HG02763 (cell line): ENCODE measurements around the gene PNMA5.
"Not testable (repeated sequence)": the region's sequence is repeated elsewhere in the genome, so short reads cannot be mapped to it uniquely, and the experiment has no call there.

ENCODE experiments used
- ATAC-seq: cut with Tn5 transposase; IDR thresholded peaks from one replicate; pipeline ENCODE4 v1.9.1; 2021; ENCODE audit warnings: mild to moderate bottlenecking, moderate library complexity; ENCODE audit not compliant: unreplicated experiment

The PNMA5 gene

DNA sequence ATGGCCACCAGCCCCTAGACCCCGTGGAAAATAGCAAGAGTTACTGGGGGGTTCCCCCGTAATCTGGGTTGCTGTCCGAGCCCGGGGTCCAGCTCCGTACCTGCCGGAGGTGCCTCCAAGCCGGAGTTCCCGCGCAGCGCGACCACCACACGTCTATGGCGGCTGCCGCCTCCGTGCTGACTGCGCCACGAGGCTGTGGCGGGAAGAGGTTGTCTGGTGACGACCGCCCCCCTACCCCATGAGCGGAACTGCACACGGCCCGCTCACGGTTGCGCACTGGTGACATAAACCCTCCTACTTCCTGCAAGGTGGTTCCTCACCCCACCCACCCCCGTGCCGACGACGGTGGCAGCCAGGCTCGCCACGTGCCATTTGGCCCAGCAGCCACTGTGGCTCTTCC lies at the start of gene PNMA5:
Gene PNMA5, minus strand, starts transcription at position 184 of the 400 bp plus-strand sequence. CDS start 2,518 bp downstream, outside the sequence.
- no peak for ATAC-seq

DNA sequence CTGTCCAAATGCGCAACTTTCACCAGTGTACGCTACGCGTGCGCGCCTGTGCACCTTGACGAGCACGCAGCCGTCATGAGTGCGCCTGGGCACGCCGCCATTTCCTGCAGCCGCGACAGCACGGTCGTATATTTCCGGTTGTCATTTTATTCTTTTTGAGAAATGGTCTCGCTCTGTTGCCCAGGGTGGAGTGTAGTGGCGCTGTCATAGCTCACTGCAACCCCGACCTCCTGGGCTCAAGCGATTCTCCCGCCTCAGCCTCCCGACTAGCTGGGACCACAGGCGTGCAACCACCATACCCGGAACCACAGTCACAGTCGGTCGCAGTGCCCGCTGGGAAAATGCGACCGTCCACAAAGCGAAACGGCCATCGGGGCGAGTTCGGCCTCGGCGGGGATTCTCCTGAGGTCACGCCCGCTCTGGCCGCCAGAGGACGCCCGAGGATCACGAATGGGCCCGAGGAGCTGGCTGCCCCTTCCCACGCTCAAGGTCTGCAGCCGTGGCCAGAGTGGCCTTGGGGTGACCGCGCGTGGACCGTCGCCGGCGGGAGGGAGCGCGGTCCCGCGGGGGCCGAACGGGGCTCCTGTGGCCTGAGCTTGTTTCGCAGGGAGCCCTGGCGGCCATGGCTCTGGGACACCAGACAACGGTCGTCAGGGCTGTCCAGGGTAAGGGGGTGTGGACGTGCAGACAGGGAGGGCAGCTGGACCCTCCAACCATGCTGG lies 38.6 kb upstream of the PNMA5 start:
- peak; percentile 59 for ATAC-seq

DNA sequence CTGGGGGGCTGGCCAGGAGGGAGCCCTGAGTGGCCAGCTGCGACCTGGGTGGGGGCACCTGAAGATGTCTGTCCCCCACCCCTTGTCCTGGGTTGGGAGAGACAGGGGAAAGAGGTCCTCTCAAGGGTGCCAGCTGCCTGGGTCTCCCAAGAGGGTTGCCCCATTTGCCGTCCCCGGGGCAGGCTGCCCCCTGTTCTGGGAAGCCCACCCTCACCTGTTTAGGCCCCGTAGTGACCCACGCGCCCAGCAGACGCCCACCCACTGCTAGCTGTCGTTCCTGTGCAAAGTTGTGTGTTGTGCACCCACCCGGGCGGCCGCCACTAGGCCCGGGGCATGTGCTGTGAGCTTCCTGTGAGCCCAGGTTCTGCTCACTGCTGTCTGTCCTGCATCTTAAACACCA lies 36.9 kb upstream of the PNMA5 start:
- no peak for ATAC-seq

DNA sequence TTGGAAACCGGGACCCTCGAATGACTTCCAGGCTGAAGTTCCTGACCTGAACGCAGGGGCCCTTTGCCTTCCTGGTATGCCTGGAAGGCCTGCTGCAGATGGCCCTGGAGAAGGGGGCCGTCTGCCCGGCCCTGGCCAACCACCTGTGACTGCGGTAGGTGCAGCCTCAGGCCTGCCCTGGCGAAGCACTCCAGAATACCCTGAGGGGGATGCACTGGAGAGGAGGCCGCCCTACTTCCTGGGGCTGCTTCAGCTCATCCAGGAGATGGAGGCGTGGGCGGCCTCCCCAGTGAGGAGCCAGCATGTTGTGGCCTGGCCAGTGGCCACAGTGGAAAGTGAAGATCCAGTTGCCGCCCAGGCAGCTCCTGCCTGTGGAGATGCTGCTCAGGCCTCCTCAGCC lies 36.0 kb upstream of the PNMA5 start:
- no peak for ATAC-seq

DNA sequence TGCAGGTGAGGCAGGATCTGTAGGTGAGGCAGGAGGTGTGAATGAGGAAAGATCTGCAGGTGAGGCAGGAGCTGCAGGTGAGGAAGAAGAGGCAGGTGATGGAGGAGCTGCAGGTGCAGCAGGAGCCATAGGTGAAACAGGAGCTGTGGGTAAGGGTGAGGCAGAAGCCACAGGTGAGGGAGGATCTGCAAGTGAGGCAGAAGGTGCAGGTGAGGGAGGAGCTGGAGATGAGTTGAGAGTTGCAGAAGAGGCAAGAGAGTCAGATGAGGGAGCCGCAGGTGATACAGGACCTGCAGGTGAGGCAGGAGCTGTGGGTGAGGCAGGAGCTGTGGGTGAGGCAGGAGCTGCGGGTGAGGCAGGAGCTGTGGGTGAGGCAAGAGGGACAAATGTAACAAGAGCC lies 35.2 kb upstream of the PNMA5 start:
- no peak for ATAC-seq

DNA sequence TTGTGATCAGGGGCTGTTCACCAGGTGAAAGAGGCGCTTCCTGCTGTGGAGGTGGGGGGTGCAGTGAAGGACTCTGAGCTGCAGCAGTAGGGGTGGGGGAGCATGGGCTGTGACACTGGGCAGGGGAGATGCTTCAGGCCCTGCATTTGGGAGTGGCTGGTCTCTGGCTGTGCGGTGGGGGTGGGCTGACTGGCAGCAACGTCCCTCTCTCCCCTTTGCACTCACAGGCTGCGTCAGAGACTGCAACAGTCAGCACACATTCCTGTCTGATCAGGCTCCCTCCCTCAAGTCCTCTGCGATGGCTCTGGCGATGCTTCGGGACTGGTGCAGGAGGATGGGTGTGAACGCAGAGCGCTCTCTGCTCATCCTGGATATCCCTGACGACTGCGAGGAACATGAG lies 34.6 kb upstream of the PNMA5 start:
- ATAC-seq = not testable (repeated sequence)

DNA sequence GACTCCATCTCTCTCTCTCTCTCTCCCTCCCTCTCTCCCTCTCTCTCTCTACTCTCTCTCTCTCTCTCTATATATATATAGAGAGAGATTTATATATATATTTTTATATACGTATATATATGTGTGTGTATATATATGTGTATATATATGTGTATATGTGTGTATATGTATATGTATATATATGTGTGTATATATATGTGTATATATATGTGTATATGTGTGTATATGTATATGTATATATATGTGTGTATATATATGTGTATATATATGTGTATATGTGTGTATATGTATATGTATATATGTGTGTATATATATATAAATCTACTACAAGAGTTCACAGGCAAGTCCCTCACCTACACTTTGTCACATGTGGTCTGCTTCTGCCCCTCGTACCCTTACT lies 32.6 kb upstream of the PNMA5 start:
- not testable (repeated sequence) for ATAC-seq

DNA sequence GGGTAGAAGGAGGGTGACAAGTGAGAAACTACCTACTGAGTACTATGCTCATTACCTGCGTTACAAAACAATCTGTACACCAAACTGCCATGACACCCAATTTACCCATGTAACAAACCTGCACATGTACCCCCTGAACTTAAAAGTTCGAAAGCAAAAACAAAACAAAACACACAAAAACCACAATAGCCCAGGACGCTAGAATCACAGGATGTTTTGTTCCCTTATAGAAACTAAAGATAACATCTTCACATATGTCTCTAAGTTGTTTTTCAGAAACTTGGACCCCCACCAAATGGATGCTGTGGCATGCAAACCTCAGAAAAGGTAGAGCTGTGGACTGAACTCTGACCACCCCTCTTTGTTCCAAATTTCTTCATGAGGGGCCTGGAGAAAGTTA lies 25.2 kb upstream of the PNMA5 start:
- ATAC-seq = no peak

DNA sequence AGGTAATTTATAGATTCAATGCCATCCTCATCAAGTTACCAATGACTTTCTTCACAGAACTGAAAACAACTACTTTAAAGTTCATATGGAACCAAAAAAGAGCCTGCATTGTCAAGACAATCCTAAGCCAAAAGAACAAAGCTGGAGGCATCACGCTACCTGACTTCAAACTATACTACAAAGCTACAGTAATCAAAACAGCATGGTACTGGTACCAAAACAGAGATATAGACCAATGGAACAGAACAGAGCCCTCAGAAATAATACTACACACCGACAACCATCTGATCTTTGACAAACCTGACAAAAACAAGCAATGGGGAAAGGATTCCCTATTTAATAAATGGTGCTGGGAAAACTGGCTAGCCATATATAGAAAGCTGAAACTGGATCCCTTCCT lies 23.3 kb upstream of the PNMA5 start:
- not testable (repeated sequence) for ATAC-seq

DNA sequence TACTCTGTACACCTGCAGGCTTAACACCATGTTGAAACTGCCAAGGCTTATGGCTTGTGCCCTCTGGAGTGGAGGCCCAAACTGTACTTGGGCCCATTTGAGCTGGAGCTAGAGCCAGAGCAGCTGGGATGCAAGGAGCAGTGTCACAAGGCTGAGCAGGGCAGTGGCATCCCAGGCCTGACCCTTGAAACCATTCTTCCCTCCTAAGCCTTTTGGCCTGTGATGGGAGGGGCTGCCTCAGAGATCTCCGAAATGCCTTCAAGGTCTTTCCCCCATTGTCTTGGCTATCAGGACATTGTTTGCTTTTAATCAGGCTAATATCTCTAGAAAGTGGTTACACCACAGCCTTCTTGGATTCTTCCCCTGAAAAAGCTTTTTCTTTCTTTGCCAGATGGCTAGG lies 10.9 kb upstream of the PNMA5 start:
- no peak for ATAC-seq

DNA sequence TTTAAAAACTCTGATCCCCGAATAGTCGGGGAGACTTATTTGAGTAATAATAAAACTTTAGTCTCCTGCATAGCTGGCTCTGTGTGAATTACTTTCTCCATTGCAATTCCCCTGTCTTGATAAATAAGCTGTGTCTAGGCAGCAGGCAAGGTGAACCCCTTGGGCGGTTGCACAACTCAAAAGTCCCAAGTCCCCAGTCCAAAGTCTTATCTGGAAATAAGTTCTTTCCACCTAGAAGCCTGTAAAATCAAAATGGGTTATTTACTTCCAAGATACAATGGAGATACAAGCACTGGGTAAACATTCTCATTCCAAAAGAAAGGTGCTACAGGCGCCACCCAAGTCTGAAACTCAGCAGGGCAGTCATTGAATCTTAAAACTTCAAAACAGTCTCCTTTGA lies 10.1 kb upstream of the PNMA5 start:
- ATAC-seq = no peak

DNA sequence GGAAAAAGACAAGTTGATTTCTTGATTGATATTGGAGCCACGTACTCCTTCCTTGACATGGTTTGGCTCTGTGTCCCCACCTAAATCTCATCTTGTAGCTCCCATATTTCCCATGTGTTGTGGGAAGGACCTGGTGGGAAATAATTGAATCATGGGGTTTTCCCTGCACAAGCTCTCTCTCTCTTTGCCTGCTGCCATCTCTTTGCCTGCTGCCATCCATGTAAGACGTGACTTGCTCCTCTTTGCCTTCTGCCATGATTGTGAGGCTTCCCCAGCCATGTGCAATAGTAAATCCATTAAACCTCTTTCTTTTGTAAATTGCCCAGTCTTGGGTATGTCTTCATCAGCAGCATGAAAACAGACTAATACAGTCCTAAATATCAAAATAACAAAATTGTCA lies 8.3 kb upstream of the PNMA5 start:
- not testable (repeated sequence) for ATAC-seq

DNA sequence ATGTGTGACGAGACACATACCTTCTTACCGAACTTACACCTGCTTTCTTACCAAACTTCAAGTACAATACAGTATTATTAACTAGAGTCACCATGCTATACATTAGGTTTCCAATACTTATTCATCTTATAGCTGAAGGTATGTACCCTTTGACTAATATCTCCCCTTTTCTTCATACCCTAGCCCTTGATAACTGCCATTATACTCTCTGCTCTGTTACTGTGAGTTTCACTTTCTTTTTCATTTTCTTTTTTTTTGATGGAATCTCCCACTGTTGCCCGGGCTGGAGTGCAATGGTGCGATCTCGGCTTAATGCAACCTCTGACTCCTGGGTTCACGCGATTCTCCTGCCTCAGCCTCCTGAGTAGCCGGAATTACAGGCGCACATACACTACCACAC lies 3.4 kb upstream of the PNMA5 start:
- ATAC-seq = no peak

DNA sequence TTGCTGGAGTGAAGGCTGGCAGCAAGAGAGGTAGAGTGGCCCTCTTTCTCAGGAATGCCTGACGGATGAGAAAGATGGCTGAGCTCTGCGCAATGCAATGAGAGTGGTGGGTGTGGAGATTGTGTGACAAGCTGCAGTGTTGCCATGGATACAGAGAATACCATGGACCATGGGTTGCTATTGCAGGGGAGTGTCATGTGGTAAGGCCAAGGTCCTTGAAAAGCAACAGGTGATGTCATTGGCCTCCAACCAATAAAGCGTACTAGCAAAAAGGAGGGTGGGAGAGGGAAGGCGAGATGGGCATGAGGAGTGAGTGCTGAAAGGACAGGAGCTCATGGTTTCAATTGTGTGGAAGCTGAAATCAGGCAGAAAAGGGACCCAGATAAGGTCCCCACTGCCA lies 1.8 kb downstream of the PNMA5 start:
- no peak for ATAC-seq

DNA sequence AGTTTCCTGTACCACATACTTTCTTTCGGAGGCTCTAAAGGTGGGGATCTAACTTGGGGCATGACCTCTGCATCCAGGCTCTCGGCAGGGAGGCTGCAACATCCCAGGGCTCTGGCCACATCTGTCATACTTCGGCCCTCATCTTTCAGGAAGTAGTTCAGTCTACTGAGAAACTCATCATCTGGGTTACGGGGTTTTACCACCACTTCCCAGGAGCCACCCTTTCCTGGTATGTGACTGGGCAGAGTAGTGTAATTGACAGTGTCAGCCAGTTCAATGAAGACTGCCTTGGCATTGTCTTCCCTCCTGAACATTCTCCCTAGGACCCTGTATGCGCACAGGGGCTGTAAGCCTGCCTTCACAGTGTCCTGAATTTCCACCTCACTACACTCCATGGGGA lies 2.8 kb downstream of the PNMA5 start:
- no peak for ATAC-seq

DNA sequence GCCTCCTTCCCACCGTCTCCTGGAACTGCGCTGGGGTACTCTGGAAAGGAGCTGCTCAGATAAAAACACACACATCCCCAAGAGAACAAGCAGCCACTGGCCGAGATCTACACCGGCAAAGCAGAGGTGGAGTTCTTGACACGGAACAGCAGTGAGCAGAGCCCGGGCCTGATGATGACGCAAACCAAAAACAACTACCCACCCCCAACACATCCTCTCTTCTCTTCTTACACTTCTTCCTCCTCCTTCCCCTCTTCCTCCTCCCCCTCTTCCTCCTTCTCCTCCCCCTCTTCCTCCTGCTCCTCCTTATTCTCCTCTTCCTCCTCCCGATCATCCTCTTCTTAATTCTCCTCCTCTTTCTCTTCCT lies 4.6 kb downstream of the PNMA5 start:
- ATAC-seq = no peak

DNA sequence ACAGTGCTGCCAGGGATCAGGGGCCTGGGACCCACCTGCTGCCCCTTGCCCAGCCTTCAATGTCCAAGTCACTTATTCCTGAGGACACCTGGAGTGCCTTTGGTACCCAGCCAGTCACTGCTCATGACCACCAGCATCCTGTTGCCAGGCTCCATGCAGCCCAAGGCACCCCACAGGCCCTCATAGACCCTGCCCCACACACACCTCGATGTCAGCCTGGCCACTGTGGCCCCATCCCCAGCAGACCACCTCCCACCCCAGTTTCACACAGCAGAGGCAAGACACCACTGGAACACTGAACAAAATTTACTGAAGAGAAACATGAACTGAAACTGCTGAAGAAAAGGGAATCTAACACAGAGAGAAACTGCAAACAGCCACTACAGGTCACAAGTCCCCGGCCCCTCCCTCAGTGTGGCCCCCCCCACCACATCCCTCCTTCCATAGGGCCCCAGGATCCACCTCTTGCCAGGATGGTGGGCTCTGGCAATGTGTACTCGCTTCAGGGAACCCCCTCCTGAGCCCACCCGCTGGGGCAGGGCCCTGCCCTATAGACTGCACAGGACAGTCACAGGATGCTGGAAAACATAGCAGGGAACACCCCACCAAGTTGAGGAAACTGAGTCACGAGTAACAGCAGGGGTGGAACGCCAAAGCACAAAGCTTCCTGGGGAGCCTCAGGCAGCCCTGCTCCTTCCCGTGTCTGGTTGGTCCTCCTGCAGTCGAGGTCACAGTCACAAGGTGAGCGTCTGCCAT lies 5.2 kb downstream of the PNMA5 start:
- no peak for ATAC-seq

DNA sequence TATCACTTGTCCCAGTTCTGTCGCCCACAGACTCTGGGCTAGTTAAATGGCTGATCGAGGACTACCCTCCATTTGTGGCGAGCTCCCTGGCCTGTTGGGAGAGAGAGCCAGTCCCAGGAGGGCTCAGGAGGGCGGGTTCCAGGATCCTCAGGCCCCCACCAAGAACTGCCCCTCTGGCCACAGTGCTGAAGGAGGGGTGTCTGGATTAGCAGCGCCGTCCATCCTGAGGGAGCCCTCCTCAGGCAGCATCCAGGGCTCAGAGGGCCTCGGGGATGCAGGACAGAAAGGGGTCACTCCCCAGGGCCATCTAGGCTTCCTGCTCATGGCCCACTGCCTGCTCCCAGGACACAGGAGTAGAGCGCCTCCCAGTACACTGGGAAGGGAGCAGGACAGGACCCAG lies 6.1 kb downstream of the PNMA5 start:
- no peak for ATAC-seq

DNA sequence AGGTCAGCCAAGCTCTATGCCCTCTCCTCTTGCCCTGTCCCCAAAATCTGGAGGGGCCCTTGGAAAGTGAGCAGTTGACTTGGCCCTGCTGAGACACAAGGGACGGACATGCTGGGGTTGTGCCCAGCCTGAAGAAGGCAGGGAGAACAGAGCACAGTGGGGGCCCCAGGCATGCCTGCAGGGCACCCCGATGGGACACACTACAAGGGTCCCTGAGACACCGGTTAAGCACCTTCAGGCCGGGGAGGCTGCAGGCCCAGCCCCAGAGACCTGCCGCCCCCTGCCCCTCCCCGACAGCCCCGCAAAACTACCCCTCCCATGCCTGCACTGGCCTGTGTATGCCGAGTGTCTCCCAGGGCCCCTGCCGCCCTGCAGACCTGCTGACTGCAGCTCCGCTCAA lies 6.8 kb downstream of the PNMA5 start:
- ATAC-seq = not testable (repeated sequence)

DNA sequence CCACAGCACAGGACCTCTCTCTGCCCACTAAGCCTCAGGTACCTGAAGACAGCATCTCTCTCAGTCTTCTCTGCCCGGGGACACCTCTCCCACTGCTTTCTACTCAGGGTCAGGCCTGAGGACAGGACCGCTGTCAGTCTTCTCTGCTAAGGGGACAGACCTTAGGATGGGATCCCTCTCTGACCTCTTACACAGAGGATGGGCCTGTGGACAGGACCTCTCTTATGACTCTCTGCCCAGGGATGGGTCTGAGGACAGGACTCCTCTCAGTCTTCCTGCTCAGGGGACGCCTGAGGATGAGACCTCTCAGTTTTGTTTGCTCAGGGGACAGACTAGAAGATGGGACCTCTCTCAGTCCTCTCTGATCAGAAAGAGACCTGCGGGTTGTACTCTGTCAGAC lies 8.5 kb downstream of the PNMA5 start:
- ATAC-seq = not testable (repeated sequence)

DNA sequence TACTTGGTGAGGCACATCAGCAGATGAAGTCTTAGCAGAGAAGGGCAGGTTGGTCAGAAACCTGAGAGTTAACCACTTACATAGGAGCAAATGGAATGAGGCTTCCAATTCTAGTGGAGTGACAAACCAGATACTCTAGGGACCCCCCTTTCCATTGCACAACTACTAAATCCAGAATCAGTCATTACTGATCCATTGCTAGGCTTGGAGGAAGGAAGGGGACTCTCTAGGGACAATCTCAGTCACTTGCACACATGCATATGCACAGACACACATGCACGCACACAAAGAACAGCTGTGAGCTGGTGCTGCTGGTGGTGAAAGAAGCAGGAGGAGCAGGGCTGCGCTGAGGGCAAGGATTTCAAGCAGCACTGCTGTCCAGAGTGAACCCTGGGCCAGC lies 25.7 kb downstream of the PNMA5 start:
- no peak for ATAC-seq

DNA sequence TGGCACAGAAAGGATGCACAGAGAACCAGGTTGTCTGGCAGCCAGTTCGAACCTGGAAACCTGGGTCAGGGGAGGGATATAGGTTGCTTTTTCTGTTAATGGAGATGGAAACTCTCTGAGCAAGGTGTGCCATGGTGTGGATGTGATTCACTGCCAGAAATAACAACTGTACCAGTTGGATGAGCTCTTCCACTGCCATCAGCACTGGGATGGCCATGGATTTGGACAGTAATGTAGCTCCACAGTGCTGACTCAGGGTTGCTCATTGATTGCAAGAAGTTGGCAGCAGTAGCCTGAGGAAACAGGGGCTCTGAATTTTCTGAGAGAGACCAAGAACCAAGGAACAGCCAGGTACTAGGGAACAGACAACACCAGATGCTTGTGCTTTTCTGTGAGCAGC lies 33.8 kb downstream of the PNMA5 start:
- ATAC-seq = no peak

DNA sequence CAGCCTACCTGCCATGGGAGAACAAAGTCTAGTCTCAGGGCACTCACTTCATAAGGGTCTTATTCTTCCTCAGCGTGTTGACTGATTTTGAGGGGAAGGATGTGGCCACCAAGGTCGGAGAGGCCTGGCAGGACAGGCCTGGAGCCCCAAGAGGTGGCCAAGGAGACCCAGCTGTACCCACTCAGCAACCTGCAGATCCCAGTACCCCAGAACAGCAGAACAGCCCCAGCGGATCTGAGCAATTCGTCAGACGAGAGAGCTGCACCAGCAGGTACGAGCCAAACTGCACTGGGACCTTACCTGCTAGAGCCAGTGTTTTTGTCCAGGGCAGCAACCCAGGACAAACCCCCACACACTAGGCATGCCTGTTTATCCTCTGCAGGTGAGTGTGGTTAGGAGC lies 34.3 kb downstream of the PNMA5 start:
- no peak for ATAC-seq
